ENCODE data around the gene SHISA3.
A peak's percentile ranks its signal among the peaks of the same experiment; 100 is the strongest.

Gene SHISA3

GRCh38 chr4:42391981-42392380 lies 5.3 kb upstream of the SHISA3 start:
- no peak for DNase-seq (ENCODE audit: low read depth)

GRCh38 chr4:42392436-42392835 lies 4.9 kb upstream of the SHISA3 start:
- DNase-seq (ENCODE audit: low read depth): no peak

- DNase-seq (ENCODE audit: low read depth): no peak
Measured at GRCh38 chr4:42395595-42395994, 1.7 kb upstream of the SHISA3 start.

GRCh38 chr4:42396361-42396751 lies 932 bp upstream of the SHISA3 start:
- DNase-seq (ENCODE audit: low read depth): no peak

- no peak for DNase-seq (ENCODE audit: low read depth)
Measured at GRCh38 chr4:42397635-42398170, 415 bp downstream of the SHISA3 start.

GRCh38 chr4:42398171-42398870 lies 1.0 kb downstream of the SHISA3 start:
- no peak for DNase-seq (ENCODE audit: low read depth)

- no peak for DNase-seq (ENCODE audit: low read depth)
Measured at GRCh38 chr4:42398871-42399331, 1.6 kb downstream of the SHISA3 start.

- no peak for DNase-seq (ENCODE audit: low read depth)
Measured at GRCh38 chr4:42399393-42399792, 2.1 kb downstream of the SHISA3 start.

- no peak for DNase-seq (ENCODE audit: low read depth)
Measured at GRCh38 chr4:42401171-42401570, 3.9 kb downstream of the SHISA3 start.

- no peak for DNase-seq (ENCODE audit: low read depth)
Measured at GRCh38 chr4:42404001-42404400, 6.7 kb downstream of the SHISA3 start.

GRCh38 chr4:42410446-42410845 lies 13.2 kb downstream of the SHISA3 start:
- DNase-seq (ENCODE audit: low read depth): no peak

- DNase-seq (ENCODE audit: low read depth): peak; percentile 55
Measured at GRCh38 chr4:42411803-42412202, 14.5 kb downstream of the SHISA3 start.

GRCh38 chr4:42412251-42412650 lies 15.0 kb downstream of the SHISA3 start:
- peak; percentile 79 for DNase-seq (ENCODE audit: low read depth)

- DNase-seq (ENCODE audit: low read depth): no peak
Measured at GRCh38 chr4:42415281-42415680, 18.0 kb downstream of the SHISA3 start.

- no peak for DNase-seq (ENCODE audit: low read depth)
Measured at GRCh38 chr4:42416017-42416416, 18.7 kb downstream of the SHISA3 start.

GRCh38 chr4:42417550-42417949 lies 20.3 kb downstream of the SHISA3 start:
- no peak for DNase-seq (ENCODE audit: low read depth)

GRCh38 chr4:42420140-42420539 lies 22.9 kb downstream of the SHISA3 start:
- DNase-seq (ENCODE audit: low read depth): no peak

- DNase-seq (ENCODE audit: low read depth): no peak
Measured at GRCh38 chr4:42425146-42426065, 28.1 kb downstream of the SHISA3 start.

- no peak for DNase-seq (ENCODE audit: low read depth)
Measured at GRCh38 chr4:42428036-42428435, 30.7 kb downstream of the SHISA3 start.

GRCh38 chr4:42436928-42437565 lies 39.8 kb downstream of the SHISA3 start:
- no peak for DNase-seq (ENCODE audit: low read depth)

- DNase-seq (ENCODE audit: low read depth): no peak
Measured at GRCh38 chr4:42440083-42440482, 42.8 kb downstream of the SHISA3 start.

GRCh38 chr4:42442601-42443000 lies 45.3 kb downstream of the SHISA3 start:
- no peak for DNase-seq (ENCODE audit: low read depth)

All from amniotic epithelial cell (primary cell).